ENCODE measurements around the gene CIDEC.
"Not testable (repeated sequence)": the region's sequence is repeated elsewhere in the genome, so short reads cannot be mapped to it uniquely, and the experiment has no call there.

The CIDEC gene

DNA sequence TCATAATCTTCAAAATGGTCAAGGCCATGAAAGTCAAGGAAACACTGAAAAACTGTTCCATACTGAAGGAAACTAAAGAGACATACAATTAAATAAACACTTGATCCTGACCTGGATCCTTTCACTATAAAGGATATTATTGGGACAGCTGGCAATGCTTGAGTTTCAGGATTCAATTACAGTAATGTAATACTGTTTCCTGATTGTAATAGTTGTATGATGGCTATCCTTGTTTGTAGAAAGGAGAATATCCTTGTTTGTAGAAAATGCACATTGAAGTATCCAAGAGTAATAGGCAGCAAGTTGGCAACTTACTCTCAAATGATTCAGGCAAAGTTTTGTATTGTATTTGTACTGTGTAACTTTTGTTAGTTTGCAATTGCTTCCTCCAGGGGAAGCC, 4.6 kb downstream of the CIDEC start:
- no peak for DNase-seq (ENCODE audit: low spot score)

GRCh38 chr3:9872067-9872466, 8.0 kb downstream of the CIDEC start:
- not testable (repeated sequence) for DNase-seq (ENCODE audit: low spot score)

DNA sequence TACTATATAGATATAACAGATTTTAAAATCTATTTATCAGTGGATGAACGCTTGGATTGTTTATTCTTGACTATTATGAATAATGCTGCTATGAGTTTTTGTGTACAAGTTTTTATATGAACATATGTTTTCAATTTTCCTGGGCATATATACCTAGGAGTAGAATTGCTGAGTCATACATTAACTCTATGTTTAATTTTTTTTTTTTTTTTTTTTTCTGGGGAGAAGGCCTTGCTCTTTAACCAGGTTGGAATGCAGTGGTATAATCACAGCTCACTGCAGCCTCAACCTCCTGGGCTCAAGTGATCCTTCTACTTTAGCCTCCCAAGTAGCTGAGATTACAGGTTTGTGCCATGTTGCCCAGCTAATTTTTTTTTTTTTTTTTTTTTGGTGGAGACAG, 9.1 kb downstream of the CIDEC start:
- DNase-seq (ENCODE audit: low spot score): no peak

GRCh38 chr3:9869955-9870354, 10.1 kb downstream of the CIDEC start:
- DNase-seq (ENCODE audit: low spot score): no peak

DNA sequence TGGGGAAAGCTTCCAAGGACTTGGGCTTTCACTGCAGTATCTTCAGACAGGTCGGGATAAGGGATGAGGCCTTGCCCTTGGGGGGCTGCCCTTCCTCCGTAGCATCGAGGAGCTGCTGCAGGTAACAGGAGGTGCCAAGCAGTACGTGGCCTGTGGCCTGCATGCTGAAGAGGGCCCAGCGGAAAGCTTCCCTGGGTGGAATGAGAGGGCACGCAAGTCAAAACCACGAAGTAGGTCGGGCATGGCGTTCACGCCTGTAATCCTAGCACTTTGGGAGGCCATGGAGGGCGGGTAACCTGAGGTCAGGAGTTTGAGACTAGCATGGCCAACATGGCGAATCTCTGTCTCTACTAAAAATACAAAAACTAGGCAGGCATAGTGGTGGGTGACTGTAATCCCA, 12.9 kb downstream of the CIDEC start:
- no peak for DNase-seq (ENCODE audit: low spot score)

DNA sequence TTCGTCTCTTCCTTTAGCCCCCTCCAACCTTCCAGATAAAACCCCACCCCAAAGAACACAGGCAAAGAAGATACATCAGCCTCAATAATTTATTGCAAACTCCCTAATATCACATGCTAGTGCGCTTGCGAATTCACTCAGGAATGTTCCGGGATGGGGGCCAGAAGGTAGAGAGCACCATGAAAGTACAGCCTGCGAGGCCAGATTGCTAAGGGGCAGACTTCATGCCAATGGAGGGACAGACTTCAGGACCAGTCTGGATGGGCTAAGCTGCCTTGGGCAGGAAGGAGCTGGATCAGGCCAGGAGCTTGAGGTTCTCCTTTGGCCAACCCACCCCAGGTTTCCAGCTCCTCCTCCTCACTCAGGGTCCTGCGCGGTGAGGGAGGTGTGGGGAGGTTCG, 13.4 kb downstream of the CIDEC start:
- no peak for DNase-seq (ENCODE audit: low spot score)

DNA sequence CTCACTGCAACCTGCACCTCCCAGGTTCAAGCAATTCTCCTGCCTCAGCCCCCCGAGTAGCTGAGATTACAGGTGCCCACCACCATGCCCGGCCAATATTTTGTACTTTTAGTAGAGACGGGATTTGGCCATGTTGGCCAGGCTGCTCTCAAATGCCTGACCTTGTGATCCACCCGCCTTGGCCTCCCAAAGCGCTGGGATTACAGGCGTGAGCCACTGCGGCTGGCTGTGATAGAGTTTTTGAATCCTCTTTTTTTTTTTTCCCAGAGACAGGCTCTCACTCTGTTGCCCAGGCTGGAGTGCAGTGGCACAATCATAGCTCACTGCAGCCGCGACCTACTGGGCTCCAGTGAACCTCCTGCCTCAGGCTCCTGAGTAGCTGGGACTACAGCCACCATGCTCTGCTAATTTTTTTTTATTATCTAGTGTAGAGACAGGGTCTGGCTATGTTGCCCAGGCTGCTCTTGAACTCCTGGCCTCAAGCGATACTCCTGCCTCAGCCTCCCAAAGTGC, 14.9 kb downstream of the CIDEC start:
- DNase-seq (ENCODE audit: low spot score): not testable (repeated sequence)

DNA sequence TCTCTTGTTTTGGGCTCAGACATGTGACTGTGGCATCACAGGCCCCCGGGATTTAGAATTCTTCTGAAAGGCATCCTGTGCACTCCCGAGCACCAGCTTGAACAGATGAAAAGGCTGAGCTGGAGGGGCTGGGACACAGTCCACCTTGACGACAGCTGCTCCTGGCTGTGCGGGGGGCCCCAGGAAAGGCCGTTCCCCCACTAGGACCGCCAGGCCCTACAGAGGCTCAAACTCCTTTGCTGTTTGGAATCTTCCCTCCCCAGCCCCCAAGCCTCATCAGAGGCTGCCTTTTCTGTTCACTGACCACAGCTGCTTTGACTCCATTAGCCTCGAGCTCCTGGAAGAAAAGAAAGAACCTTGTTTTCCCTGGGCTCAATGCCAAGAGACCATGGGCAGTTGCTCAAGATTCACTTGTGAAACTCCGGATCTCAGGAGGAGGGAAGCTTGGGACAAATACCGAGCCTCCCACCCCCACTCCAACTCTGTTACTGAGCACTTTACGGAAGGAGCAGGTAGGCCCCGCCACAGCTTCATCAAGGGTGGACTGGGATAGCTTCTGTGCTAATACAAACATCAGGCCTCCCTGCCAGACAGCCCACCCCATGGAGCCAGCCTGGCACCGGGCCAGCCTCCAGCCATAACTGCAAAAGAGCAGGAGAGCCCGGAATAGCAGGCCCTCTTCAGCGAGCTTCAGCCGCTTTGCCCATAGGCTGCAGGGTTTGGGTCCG, 15.7 kb downstream of the CIDEC start:
- DNase-seq (ENCODE audit: low spot score): no peak

GRCh38 chr3:9863058-9863772, 16.8 kb downstream of the CIDEC start:
- no peak for DNase-seq (ENCODE audit: low spot score)

DNA sequence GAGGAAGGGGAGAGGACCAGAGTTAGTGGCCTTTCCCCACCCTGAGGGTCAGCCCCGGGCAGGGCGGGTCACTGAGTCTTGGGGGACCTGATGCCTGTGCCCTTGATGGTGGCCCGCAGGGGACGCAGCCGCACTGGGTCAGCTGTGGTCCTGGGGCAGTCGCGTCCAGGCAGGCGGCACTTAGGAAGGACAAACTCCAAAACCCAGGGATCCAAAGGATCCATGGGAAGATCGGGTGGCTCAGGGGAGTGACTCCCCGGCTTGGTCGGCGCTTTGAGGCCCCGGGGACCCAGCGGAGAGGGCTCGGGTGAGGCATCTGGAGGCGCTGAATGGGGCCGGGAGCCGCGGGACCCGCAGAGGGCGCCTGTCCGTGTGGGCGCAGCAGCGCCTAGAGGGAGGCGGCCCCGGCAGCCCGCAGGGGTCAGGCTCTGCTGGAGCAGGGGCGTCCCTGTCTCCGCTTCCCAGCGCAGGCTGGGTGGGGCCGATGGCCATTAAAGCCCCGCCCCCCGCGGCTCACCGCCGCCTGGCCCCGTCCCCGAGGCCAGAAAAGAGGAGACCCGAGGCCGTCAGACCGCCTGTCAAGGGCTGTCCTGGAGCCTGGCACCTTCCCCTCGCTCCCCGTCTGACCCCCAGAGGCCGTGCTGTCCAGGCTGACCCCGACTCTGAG, 17.5 kb downstream of the CIDEC start:
- DNase-seq (ENCODE audit: low spot score): no peak

GRCh38 chr3:9861626-9862130, 18.4 kb downstream of the CIDEC start:
- DNase-seq (ENCODE audit: low spot score): no peak

GRCh38 chr3:9861201-9861600, 18.9 kb downstream of the CIDEC start:
- DNase-seq (ENCODE audit: low spot score): no peak

GRCh38 chr3:9859530-9860025, 20.5 kb downstream of the CIDEC start:
- DNase-seq (ENCODE audit: low spot score): no peak

GRCh38 chr3:9855594-9855993, 24.5 kb downstream of the CIDEC start:
- no peak for DNase-seq (ENCODE audit: low spot score)

DNA sequence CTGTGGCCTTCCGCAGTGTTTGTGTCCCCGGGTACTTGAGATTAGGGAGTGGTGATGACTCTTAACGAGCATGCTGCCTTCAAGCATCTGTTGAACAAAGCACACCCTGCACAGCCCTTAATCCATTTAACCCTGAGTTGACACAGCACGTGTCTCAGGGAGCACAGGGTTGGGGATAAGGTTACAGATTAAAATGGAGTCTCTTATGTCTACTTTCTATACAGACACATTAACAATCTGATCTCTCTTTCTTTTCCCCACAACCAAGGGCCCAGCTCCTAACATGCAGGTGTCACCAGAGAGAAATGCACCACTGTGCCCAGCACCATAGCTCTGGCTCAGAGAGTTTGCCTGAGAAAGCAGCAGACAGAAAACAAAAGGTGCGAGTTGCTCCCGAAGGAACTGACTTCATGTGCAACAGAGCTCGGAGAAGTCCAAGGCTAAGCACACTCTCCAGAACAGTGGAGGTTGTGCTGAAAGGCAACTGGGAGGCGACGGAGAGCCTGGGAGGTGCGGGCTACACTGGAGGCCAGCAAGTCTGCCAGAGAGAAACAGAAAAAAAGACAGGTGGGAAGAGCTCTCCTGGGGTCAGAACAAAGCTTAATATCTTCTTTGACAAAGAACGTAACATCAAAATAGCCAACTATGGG, 25.6 kb downstream of the CIDEC start:
- not testable (repeated sequence) for DNase-seq (ENCODE audit: low spot score)

DNA sequence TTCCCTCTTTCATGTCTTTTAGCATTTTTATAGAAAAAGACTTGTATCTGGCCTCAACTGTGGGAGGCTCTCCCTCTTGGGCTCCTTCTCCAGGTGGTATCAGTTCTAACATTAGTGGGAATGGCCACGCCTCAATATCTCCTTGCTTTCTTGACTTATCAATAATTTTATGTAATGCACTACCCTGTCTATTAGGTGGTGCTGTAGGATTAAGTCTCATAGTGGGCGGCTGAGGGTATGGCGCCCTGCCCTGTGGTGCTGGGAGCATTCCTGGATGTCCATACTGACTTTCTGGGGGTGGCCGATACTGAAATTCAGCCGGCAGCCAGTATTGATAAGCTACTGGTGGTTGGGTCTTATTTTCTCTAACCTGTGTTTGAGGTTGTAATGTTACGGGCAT, 27.5 kb downstream of the CIDEC start:
- no peak for DNase-seq (ENCODE audit: low spot score)

DNA sequence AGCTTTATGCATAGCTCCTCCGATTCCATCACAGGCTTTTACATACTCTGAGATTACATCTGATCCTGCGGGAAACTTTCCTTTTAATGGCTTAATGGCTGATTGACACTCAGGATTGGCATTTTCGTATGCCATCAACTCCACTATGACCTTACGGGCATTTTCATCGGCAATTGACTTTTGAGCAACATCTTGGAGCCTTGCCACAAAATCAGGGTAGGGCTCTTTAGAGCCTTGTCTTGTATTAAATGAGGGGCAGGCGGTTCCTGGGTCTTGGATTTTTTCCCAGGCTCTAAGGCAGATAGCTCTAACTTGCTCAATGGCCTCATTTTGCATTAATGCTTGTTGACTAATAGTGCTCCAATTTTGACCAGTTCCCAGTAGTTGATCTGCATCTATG, 28.1 kb downstream of the CIDEC start:
- DNase-seq (ENCODE audit: low spot score): not testable (repeated sequence)

DNA sequence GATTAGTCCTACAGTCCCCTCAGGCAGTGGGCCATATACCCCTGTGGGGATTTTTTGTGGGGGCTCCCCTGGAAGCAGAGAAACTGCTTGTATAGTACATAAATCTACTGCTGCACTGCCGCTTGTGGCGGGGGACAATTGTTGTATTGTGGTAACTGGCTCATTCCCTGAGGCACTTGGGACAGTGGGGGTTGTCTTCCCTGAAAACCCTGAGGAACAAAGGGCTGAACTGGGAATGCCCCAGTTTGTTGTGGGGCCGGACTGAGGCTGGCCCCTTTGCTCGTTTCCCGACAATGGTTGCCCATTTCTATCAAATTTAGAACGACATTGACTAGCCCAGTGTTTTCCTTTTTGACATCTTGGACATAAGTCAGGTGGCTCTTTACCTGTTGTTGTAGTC, 28.7 kb downstream of the CIDEC start:
- DNase-seq (ENCODE audit: low spot score): not testable (repeated sequence)

GRCh38 chr3:9848860-9849259, 31.2 kb downstream of the CIDEC start:
- DNase-seq (ENCODE audit: low spot score): peak; percentile 38

DNA sequence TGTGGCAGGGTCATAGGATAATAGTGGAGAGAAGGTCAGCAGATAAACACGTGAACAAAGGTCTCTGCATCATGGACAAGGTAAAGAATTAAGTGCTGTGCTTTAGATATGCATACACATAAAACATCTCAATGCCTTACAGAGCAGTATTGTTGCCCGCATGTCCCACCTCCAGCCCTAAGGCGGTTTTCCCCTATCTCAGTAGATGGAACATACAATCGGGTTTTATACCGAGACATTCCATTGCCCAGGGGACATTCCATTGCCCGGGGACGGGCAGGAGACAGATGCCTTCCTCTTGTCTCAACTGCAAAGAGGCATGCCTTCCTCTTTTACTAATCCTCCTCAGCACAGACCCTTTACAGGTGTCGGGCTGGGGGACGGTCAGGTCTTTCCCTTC, 32.2 kb downstream of the CIDEC start:
- DNase-seq (ENCODE audit: low spot score): not testable (repeated sequence)

GRCh38 chr3:9846931-9847488, 33.0 kb downstream of the CIDEC start:
- no peak for DNase-seq (ENCODE audit: low spot score)

DNA sequence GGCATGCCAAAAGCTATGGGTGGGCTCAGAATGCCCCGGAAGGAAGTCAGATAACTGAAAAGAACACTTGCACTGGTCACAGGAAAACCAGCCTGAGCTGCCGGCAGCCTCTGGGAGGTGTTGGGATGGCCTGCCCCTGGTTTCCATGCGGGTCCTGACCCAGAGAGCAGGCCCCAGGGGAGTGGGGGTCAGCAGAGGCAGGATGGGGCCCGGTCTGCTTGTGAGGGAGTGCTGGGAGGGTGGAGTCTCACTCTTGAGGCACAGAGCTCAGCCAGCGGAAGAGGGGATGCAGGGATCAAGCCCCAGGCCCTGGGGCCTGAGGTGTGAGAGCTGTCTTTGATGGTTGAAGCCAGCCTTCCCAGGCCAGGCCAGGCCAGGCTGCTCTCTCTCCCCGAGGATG, 33.8 kb downstream of the CIDEC start:
- no peak for DNase-seq (ENCODE audit: low spot score)
